Measurements from ENCODE around the gene TPSD1. TPM values are rescaled to one million over a fixed set of nuclear protein-coding genes. Genes with fewer than 3 reads are reported as not detected.

The TPSD1 gene
- total and polyA plus RNA-seq, 2 experiments from 2014 or later = not detected

DNA sequence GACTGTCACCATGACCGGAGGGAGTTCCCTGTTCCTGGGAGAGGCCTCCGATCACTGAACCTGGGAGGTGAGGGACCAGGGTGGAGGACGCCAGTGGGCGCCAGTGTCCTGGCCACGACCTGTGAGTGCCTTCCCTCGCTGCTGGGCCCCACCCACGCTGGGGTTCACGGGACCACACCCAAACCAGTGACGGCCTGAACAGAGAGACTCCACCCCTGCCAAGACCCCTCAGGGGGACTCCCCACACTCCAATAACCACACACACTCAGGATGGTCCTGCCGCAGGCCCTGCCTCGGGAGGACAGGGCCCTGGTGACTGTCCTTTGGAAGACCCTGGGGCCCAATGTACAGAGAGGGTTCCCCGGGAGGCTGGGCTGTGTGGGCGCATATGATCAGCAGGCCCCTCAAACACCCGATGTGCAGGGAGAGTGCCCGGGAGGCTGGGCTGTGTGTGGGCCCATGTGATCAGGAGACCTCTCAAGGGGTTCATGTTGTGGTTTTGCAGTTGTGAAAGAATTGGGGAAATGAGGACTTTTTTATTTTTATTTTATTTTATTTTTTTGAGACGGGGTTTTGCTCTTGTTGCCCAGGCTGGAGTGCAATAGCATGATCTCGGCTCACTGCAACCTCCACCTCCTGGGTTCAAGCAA is 26.6 kb downstream of the TPSD1 start:
- WGBS, 2 experiments (ENCODE audit: low coverage in 1 of 2, low lambda C conversion rate in 2 of 2, missing lambda C conversion rate in 2 of 2) = 81 to 83% methylated on average over 12 to 17 of the region's 17 CpGs
- H3F3A ChIP-seq (ENCODE audit: insufficient read depth) = no peaks in the 10 kb centered on the region
- no peak overlapping the region for H3K9ac ChIP-seq
- no peaks in the 10 kb centered on the region for H3K9me2 ChIP-seq (ENCODE audit: insufficient read depth)
- H3K27me3 ChIP-seq (replicated peaks; ENCODE audit: insufficient read depth) = peaks cover 8% of the 10 kb centered on the region
- TF ChIP-seq EZH2 (IDR thresholded peaks at IDR 0.05; ENCODE audit: insufficient read depth, poor library complexity, severe bottlenecking) (no peak), EZH2phosphoT487 (IDR thresholded peaks at IDR 0.05; ENCODE audit: insufficient read depth, low read depth) (no peak)
- H3K27ac ChIP-seq = no peak overlapping the region
- no peaks in the 10 kb centered on the region for H3K4me1 ChIP-seq (ENCODE audit: insufficient read depth)
- no peak overlapping the region for H3K4me2 ChIP-seq (ENCODE audit: unreplicated experiment)
- no peak overlapping the region for H2AFZ ChIP-seq
- no peaks in the 10 kb centered on the region for H3K9me3 ChIP-seq (ENCODE audit: low read depth)
- H3K79me2 ChIP-seq (ENCODE audit: insufficient read depth) = no peaks in the 10 kb centered on the region
- no peak overlapping the region for H3K4me3 ChIP-seq
- no peak for DNase-seq
- in situ Hi-C loops (cut with MboI) = no loop called here
- no peaks in the 10 kb centered on the region for H3K36me3 ChIP-seq (ENCODE audit: low read depth)
- no peaks in the 10 kb centered on the region for H4K20me1 ChIP-seq (ENCODE audit: insufficient read depth)

DNA sequence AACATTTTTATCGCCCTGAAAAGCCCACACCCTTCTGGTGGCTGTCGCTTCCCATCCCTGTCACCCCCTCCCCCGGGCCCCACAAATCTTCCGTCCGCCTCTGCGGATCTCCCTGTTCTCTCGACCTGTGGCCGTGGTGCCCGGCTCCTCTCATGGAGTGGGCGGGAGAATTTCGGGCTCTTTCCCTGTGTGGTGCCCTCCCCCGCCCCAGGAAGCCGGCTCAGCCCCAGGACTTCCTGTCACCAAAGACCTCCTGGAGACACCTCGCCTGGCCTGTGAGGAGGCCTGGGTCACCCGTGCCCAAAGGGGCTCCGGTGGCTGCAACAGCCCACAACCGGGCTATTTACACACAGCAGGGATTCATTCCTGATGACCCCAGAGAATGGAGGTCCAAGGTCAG is 27.4 kb downstream of the TPSD1 start:
- WGBS, 2 experiments (ENCODE audit: low coverage in 1 of 2, low lambda C conversion rate in 2 of 2, missing lambda C conversion rate in 2 of 2) = 38 to 51% methylated on average over 17 of the region's 17 CpGs
- peaks cover 12% of the 10 kb centered on the region for H3K27me3 ChIP-seq (replicated peaks; ENCODE audit: insufficient read depth)
- H3K4me3 ChIP-seq = no peak overlapping the region

DNA sequence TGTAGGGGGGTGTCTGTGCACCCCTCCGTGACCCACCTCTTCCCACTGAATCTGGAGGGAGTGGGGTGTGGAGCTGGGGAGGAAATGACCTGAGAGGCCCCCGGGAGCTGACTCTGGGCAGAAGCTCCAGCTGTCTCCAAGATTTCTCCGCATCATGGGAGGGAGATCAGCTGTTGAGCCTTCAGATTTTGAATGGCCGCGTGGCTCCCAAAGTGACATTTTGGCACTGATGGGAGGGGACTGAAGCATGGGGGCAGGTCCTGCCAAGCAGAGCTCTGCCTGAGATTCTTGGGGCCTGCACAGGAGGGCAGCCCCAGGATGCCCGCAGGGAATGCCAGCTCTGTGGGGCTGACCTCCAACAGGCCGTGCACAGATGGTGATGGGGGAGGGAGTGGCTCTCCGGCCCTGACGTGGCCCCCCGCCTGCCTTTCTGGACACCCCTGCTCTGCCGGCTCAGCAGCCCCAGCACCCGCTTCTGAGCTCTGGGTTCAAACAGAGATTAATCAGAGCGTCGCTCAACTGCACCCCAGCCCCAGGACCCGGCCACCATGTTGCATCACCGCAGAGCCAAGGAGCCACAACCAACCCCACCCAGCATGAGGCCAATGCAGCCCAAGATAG is 28.2 kb downstream of the TPSD1 start:
- H3K4me1 ChIP-seq (ENCODE audit: insufficient read depth) = no peaks in the 10 kb centered on the region; the same call in 1 of the 2 replicates
- no peaks in the 10 kb centered on the region for H3K9me2 ChIP-seq (ENCODE audit: insufficient read depth)
- H3K4me2 ChIP-seq (ENCODE audit: unreplicated experiment) = no peak overlapping the region
- 38 to 44% methylated on average over 15 to 16 of the region's 16 CpGs for WGBS, 2 experiments (ENCODE audit: low coverage in 1 of 2, low lambda C conversion rate in 2 of 2, missing lambda C conversion rate in 2 of 2)
- H3K27ac ChIP-seq = no peak overlapping the region
- no peak overlapping the region for H3K4me3 ChIP-seq
- H3K9me3 ChIP-seq (ENCODE audit: low read depth) = no peaks in the 10 kb centered on the region
- H3K36me3 ChIP-seq (ENCODE audit: low read depth) = no peaks in the 10 kb centered on the region
- H3K27me3 ChIP-seq (replicated peaks; ENCODE audit: insufficient read depth) = peaks cover 18% of the 10 kb centered on the region
- DNase-seq = no peak
- H3K79me2 ChIP-seq (ENCODE audit: insufficient read depth) = no peaks in the 10 kb centered on the region
- no peaks in the 10 kb centered on the region for H4K20me1 ChIP-seq (ENCODE audit: insufficient read depth)
- no peaks in the 10 kb centered on the region for H3F3A ChIP-seq (ENCODE audit: insufficient read depth)
- TF ChIP-seq EZH2 (IDR thresholded peaks at IDR 0.05; ENCODE audit: insufficient read depth, poor library complexity, severe bottlenecking) (no peak), EZH2phosphoT487 (IDR thresholded peaks at IDR 0.05; ENCODE audit: insufficient read depth, low read depth) (no peak)
- no peak overlapping the region for H3K9ac ChIP-seq
- in situ Hi-C loops (cut with MboI) = no loop called here
- H2AFZ ChIP-seq = no peak overlapping the region

More for the DNA sequence above, 27.4 kb downstream of the TPSD1 start:
- in situ Hi-C loops (cut with MboI) = no loop called here
- DNase-seq = no peak
- TF ChIP-seq EZH2phosphoT487 (IDR thresholded peaks at IDR 0.05; ENCODE audit: insufficient read depth, low read depth) (no peak), EZH2 (IDR thresholded peaks at IDR 0.05; ENCODE audit: insufficient read depth, poor library complexity, severe bottlenecking) (no peak)
- H3K4me2 ChIP-seq (ENCODE audit: unreplicated experiment) = no peak overlapping the region
- H3K9me3 ChIP-seq (ENCODE audit: low read depth) = no peaks in the 10 kb centered on the region
- no peaks in the 10 kb centered on the region for H3F3A ChIP-seq (ENCODE audit: insufficient read depth)
- H3K27ac ChIP-seq = no peak overlapping the region
- H3K36me3 ChIP-seq (ENCODE audit: low read depth) = no peaks in the 10 kb centered on the region
- no peaks in the 10 kb centered on the region for H4K20me1 ChIP-seq (ENCODE audit: insufficient read depth)
- H3K9ac ChIP-seq = no peak overlapping the region
- no peaks in the 10 kb centered on the region for H3K9me2 ChIP-seq (ENCODE audit: insufficient read depth)
- H2AFZ ChIP-seq = no peak overlapping the region
- H3K4me1 ChIP-seq (ENCODE audit: insufficient read depth) = no peaks in the 10 kb centered on the region; the same call in 1 of the 2 replicates
- no peaks in the 10 kb centered on the region for H3K79me2 ChIP-seq (ENCODE audit: insufficient read depth)

DNA sequence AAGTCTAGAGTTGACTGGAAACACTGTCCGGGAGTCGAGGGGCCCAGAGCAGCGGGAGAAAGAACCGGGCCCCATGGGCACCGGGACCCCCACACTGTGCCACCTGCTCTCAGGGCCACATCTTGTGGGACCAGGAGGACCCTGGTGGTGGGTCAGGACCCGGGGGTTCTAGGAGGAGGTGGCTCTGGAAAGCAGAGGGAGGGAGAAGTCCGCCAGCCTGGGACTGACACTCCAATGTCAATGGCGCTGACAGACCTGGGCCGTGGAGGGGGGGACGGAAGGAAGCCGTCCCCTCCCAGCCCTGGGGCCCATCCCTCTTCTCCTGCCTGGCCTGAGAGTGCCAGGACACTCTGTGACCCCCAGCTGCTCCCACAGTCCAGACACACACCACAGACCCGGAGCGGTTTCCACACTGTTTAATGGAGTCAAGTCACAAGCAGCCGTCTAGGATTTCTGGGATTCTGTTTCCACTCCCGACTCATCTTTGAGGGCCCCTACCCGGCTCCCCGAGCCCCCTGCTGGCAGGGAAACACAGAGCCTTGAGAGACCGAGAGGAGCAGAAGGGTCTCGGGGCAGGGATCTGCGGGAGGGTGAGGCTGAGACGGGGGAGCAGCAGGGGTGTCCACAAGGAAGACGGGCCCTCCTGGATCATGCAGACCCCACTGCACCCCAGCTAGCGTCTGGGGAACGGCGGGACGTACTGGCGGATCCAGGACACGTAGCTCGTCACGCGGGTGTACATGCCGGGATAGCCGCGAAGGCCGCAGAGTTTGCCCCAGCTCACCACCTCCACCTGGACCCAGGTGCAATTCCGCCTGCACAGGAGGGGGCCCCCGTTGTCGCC is 30.0 kb downstream of the TPSD1 start:
- Histone ChIP-seq H3K4me1 (ENCODE audit: insufficient read depth) (no peaks in the 10 kb centered on the region; the same call in 1 of the 2 replicates), H3K4me2 (ENCODE audit: unreplicated experiment) (no peak overlapping the region), H3F3A (ENCODE audit: insufficient read depth) (no peaks in the 10 kb centered on the region), H3K4me3 (no peak overlapping the region), H2AFZ (no peak overlapping the region), H3K27ac (no peak overlapping the region), H4K20me1 (ENCODE audit: insufficient read depth) (no peaks in the 10 kb centered on the region), H3K9ac (no peak overlapping the region), H3K79me2 (ENCODE audit: insufficient read depth) (no peaks in the 10 kb centered on the region), H3K9me2 (ENCODE audit: insufficient read depth) (no peaks in the 10 kb centered on the region), H3K9me3 (ENCODE audit: low read depth) (no peaks in the 10 kb centered on the region), H3K36me3 (ENCODE audit: low read depth) (no peaks in the 10 kb centered on the region), H3K27me3 (replicated peaks; ENCODE audit: insufficient read depth) (peaks cover 30% of the 10 kb centered on the region)
- TF ChIP-seq EZH2phosphoT487 (IDR thresholded peaks at IDR 0.05; ENCODE audit: insufficient read depth, low read depth) (no peak), EZH2 (IDR thresholded peaks at IDR 0.05; ENCODE audit: insufficient read depth, poor library complexity, severe bottlenecking) (no peak)
- WGBS, 2 experiments (ENCODE audit: low coverage in 1 of 2, low lambda C conversion rate in 2 of 2, missing lambda C conversion rate in 2 of 2) = 63 to 69% methylated on average over 35 to 38 of the region's 38 CpGs
- in situ Hi-C loops (cut with MboI) = no loop called here
- DNase-seq = no peak
